GM12878 (cell line): ENCODE measurements around the gene HOXB3. TPM values are rescaled to one million over a fixed set of nuclear protein-coding genes. Genes with fewer than 3 reads are reported as not detected.

Experiments
- ATAC-seq: fragments of 200-7000 bp; cut with Tn5 transposase; 3 replicates; pipeline ENCODE4 v1.9.1; 2020; ENCODE audit warnings: mild to moderate bottlenecking, moderate library complexity
- BruUV-seq: library from RNA; stranded (reverse); fragments of 400-500 nt; replicated peaks from 2 replicates; lab custom pipeline; 2021; lab: Mats Ljungman, UMichigan
- CTCF ChIA-PET: fragments of 300-600 bp; sonication (Branson Sonifier 250); formaldehyde crosslinking; extraction: SDS; loops from one replicate; lab custom pipeline; 2021; ENCODE audit warnings: inconsistent platforms; lab: Yijun Ruan, JAX
- POLR2A ChIA-PET: fragments of 350-600 bp; formaldehyde crosslinking; extraction: SDS; loops from one replicate; lab custom pipeline; 2021; ENCODE audit warnings: inconsistent platforms; lab: Charles Lee
- RAD21 ChIA-PET: fragments of 300-600 bp; sonication (Branson Sonifier 250); formaldehyde crosslinking; loops from one replicate; lab custom pipeline; 2023; ENCODE audit warnings: antibody characterized with exemption; ENCODE audit not compliant: unreplicated experiment; lab: Charles Lee
- SMC1A ChIA-PET: fragments of 300-600 bp; sonication (Branson Sonifier 250); formaldehyde crosslinking; loops from one replicate; lab custom pipeline; 2023; ENCODE audit not compliant: unreplicated experiment, uncharacterized antibody; lab: Charles Lee
- DNase-seq: peaks from one replicate; pipeline ENCODE4 v3.0.0-alpha.2; 2011; ENCODE audit warnings: low read depth, low spot score
- FAIRE-seq: peaks from 3 replicates; lab custom pipeline; 2011; peaks lifted over from hg19 to GRCh38; lab: Jason Lieb, UNC
- H2AFZ ChIP-seq: 2 replicates; pipeline ENCODE4 v1.6.0; 2011; ENCODE audit warnings: low read depth, low read length, control low read depth; ENCODE audit not compliant: control insufficient read depth
- H3K27ac ChIP-seq: 2 replicates; pipeline ENCODE4 v1.5.1; 2011; ENCODE audit warnings: control low read depth; ENCODE audit not compliant: control insufficient read depth, insufficient read depth
- H3K27me3 ChIP-seq, 2 experiments: replicated peaks in 1 of 2; 2 replicates each; pipeline versions ENCODE4 v1.6.0 to v1.6.1; 2011; ENCODE audit warnings: low read length in 1 of 2; ENCODE audit not compliant: control insufficient read depth in 2 of 2, insufficient read depth in 2 of 2
- H3K36me3 ChIP-seq, 2 experiments: 2 replicates each; pipeline ENCODE4 v1.5.1; 2011; ENCODE audit warnings: low read length in 1 of 2; ENCODE audit not compliant: control insufficient read depth in 2 of 2, insufficient read depth in 2 of 2
- H3K4me1 ChIP-seq: 2 replicates; pipeline ENCODE4 v1.6.1; 2011; ENCODE audit warnings: mild to moderate bottlenecking, low read length, moderate library complexity, mixed read lengths; ENCODE audit not compliant: control insufficient read depth, insufficient read depth
- H3K4me2 ChIP-seq: 2 replicates; pipeline ENCODE4 v1.6.0; 2011; ENCODE audit warnings: control low read depth; ENCODE audit not compliant: control insufficient read depth, insufficient read depth
- H3K4me3 ChIP-seq: fragments of 200-600 bp; sonication (generic); 2 replicates; pipeline ENCODE4 v1.5.1; 2016
- H3K79me2 ChIP-seq: 2 replicates; pipeline ENCODE4 v1.6.0; 2011; ENCODE audit warnings: low read length; ENCODE audit not compliant: control insufficient read depth, insufficient read depth
- H3K9ac ChIP-seq: 2 replicates; pipeline ENCODE4 v1.8.0; 2011; ENCODE audit warnings: low read length, control low read depth, mixed read lengths; ENCODE audit not compliant: control insufficient read depth, insufficient read depth
- H3K9me3 ChIP-seq: replicated peaks from 3 replicates; pipeline ENCODE4 v1.5.1; 2011; ENCODE audit warnings: mild to moderate bottlenecking, low read length; ENCODE audit not compliant: control insufficient read depth, insufficient read depth
- H4K20me1 ChIP-seq: 2 replicates; pipeline ENCODE4 v1.6.0; 2011; ENCODE audit not compliant: control insufficient read depth, insufficient read depth
- ATF7 ChIP-seq: fragments of 450-650 bp; IDR thresholded peaks from 2 replicates; pipeline ENCODE4 v1.6.1; 2016; ENCODE audit warnings: low read depth, mild to moderate bottlenecking
- BHLHE40 ChIP-seq, 2 experiments: fragments of 450-650 bp in 1 of 2; IDR thresholded peaks; 2 replicates each; pipeline ENCODE4 v1.6.1; 2011 to 2017; ENCODE audit warnings: low read depth in 2 of 2, borderline replicate concordance in 1 of 2, improper control_type of control experiment in 1 of 2, low read length in 1 of 2, mild to moderate bottlenecking in 1 of 2
- CREB1 ChIP-seq: IDR thresholded peaks from 2 replicates; pipeline ENCODE4 v1.6.1; 2012; ENCODE audit warnings: low read depth, mild to moderate bottlenecking, inconsistent platforms
- EED ChIP-seq: sonication (generic); IDR thresholded peaks from 2 replicates; pipeline ENCODE4 v1.6.1; 2016; ENCODE audit warnings: antibody characterized with exemption, low read depth
- GATAD2B ChIP-seq: fragments of 450-650 bp; conservative IDR thresholded peaks from 2 replicates; pipeline ENCODE4 v1.6.1; 2017; ENCODE audit warnings: low read depth, mild to moderate bottlenecking, moderate library complexity
- HCFC1 ChIP-seq: fragments of 150-350 bp; IDR thresholded peaks from 2 replicates; pipeline ENCODE4 v1.6.1; 2014; ENCODE audit warnings: low read length
- JUNB ChIP-seq: IDR thresholded peaks from 2 replicates; pipeline ENCODE4 v1.6.1; 2016; ENCODE audit warnings: antibody characterized with exemption, mild to moderate bottlenecking
- PKNOX1 ChIP-seq: fragments of 450-650 bp; IDR thresholded peaks from 2 replicates; pipeline ENCODE4 v1.6.1; 2016; ENCODE audit warnings: mild to moderate bottlenecking
- SMC3 ChIP-seq: IDR thresholded peaks from 2 replicates; pipeline ENCODE4 v1.6.1; 2011; ENCODE audit warnings: low read length, improper control_type of control experiment, borderline replicate concordance
- TCF12 ChIP-seq: IDR thresholded peaks from 2 replicates; pipeline ENCODE4 v1.6.1; 2011; ENCODE audit warnings: low read depth, mild to moderate bottlenecking, low read length
- ZNF217 ChIP-seq: fragments of 450-650 bp; IDR thresholded peaks from 2 replicates; pipeline ENCODE4 v1.6.1; 2017; ENCODE audit warnings: antibody characterized with exemption, mild to moderate bottlenecking
- ZNF274 ChIP-seq: IDR thresholded peaks from one replicate; pipeline ENCODE4 v1.8.0; 2011; ENCODE audit not compliant: insufficient read length, insufficient read depth
- WGBS: methylation state at CpG from one replicate; pipeline ENCODE4 v1.1.6; 2016; ENCODE audit warnings: low lambda C conversion rate; ENCODE audit not compliant: insufficient replicate concordance, insufficient coverage; ENCODE audit errors: missing lambda C conversion rate; 5-methylcytosine and 5-hydroxymethylcytosine counted together
- in situ Hi-C: fragments of 300-500 bp; cut with MboI; formaldehyde crosslinking; loops from 9 replicates; pipeline ENCODE4 v1.14.3; 2018; ENCODE audit warnings: mixed read lengths
- intact Hi-C: fragments of 100-400 bp; cut with micrococcal nuclease; formaldehyde crosslinking; loops from one replicate; pipeline ENCODE4 v1.14.2; 2022; ENCODE audit not compliant: unreplicated experiment
- polyA plus RNA-seq, 11 experiments: library from polyadenylated mRNA; depleted of rRNA in 4 of 11; unstranded in 6 of 11; stranded (reverse) in 5 of 11; fragments of >200 nt; fragmentation: Nextera tagmentation in 4 of 11; fragmentation: Illumina TruSeq in 1 of 11; extraction: Ambion mirVana in 4 of 11; extraction: Trizol in 1 of 11; gene quantifications; 1 replicate in 1 of 11; 2 replicates in 10 of 11; pipeline versions ENCODE4 v1.2.1 to v1.2.3, GENCODE V29; 2011 to 2016; ENCODE audit warnings: inconsistent platforms in 2 of 11, missing spikeins in 2 of 11, low read depth in 1 of 11
- total RNA-seq, 4 experiments: library from RNA; depleted of rRNA in 3 of 4; stranded (reverse); fragments of >200 nt in 3 of 4; fragmentation: Illumina TruSeq in 1 of 4; extraction: Trizol in 1 of 4; gene quantifications; 2 replicates each; pipeline versions ENCODE4 v1.2.1 to v1.2.3, GENCODE V29; 2013 to 2021
- TF ChIP-seq, protein P1 (sequence below): fragments of 450-650 bp; IDR thresholded peaks from 2 replicates; pipeline ENCODE4 v1.6.1; 2017; ENCODE audit warnings: mild to moderate bottlenecking, moderate library complexity

Gene HOXB3
- total and polyA plus RNA-seq, 10 of the 15 experiments (the other 5 are each of a cell fraction or from before 2014, with no cell fraction given): 0.19 to 7.7 (median 2.9) TPM

DNA sequence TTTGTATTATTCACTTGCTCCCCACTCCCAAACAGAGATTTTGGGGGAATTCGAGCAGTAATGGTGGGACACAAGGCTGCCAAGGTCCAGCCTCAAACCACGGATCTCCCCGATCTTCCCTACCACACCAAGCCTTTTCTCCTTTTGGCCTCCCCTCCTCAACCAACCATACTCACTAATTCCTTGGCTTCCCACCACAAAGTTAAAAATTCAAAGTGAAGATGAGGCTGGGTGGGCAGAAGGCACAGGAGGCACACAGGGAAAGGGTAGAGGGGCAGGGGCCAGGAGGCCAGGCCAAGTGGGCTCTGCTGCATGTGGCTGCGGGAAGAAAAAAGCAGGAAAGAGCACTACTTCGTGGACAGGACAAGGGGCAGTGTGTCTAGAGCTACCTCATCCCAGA, 27.1 kb downstream of the HOXB3 start (continued):
- TF ChIP-seq, protein P1, sequence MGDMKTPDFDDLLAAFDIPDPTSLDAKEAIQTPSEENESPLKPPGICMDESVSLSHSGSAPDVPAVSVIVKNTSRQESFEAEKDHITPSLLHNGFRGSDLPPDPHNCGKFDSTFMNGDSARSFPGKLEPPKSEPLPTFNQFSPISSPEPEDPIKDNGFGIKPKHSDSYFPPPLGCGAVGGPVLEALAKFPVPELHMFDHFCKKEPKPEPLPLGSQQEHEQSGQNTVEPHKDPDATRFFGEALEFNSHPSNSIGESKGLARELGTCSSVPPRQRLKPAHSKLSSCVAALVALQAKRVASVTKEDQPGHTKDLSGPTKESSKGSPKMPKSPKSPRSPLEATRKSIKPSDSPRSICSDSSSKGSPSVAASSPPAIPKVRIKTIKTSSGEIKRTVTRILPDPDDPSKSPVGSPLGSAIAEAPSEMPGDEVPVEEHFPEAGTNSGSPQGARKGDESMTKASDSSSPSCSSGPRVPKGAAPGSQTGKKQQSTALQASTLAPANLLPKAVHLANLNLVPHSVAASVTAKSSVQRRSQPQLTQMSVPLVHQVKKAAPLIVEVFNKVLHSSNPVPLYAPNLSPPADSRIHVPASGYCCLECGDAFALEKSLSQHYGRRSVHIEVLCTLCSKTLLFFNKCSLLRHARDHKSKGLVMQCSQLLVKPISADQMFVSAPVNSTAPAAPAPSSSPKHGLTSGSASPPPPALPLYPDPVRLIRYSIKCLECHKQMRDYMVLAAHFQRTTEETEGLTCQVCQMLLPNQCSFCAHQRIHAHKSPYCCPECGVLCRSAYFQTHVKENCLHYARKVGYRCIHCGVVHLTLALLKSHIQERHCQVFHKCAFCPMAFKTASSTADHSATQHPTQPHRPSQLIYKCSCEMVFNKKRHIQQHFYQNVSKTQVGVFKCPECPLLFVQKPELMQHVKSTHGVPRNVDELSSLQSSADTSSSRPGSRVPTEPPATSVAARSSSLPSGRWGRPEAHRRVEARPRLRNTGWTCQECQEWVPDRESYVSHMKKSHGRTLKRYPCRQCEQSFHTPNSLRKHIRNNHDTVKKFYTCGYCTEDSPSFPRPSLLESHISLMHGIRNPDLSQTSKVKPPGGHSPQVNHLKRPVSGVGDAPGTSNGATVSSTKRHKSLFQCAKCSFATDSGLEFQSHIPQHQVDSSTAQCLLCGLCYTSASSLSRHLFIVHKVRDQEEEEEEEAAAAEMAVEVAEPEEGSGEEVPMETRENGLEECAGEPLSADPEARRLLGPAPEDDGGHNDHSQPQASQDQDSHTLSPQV: no peak

DNA sequence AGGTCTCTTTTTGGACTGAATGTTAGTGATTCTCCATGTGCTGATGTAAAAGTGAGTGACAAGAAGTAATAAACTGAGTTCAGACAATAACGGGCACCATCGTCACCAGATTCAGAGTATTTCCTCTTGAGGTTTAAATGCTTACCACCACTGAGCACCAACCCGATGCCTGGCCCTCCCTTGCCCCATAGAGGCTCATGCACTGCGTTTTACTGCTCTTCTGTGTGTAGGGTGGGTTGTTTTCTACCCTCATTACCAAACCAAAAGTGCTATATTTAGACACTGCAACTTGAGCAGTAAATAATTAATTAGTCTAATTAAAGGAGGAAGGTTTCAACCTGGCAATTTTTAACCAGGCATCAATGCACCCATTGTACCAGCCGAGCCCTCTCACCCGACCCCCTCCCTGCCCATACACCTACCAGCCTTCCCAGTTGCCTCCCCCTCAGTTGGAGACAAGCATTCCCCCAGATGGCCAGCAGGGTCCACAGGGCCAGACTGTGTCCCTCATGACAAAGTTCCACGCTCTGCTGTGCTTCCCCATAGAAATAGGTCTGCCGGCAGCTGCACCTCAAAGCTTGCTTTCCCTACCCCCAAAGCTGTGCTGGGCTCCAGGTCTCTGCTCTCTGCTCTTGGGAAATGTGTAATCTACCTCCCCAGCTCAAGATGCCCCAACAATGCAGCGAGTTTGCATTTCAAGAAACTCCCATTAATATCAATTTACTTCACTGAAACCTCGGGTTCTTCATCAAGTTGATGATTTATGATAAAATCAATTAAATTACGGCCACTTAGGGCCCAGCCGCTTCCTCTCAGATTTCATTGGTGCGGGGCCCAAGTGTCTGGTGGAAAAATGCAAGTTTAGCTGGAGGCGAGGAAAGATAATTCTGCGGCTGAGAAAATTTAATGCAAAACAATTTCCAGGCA, 27.9 kb downstream of the HOXB3 start:
- FAIRE-seq (no peak), ATAC-seq (peak; percentile 94), DNase-seq (peak; percentile 65)
- 48% methylated on average over 15 of the region's 15 CpGs for WGBS
- Histone ChIP-seq H3K27me3 (no peaks in the 10 kb centered on the region), H3K4me2 (no peak overlapping the region), H3K9ac (no peak overlapping the region), H3K9me3 (no peaks in the 10 kb centered on the region), H3K27ac (no peak overlapping the region), H3K4me3 (no peak overlapping the region), H3K4me1 (no peaks in the 10 kb centered on the region), H3K36me3 (no peaks in the 10 kb centered on the region; a peak in 1 of 4 replicates), H2AFZ (no peak overlapping the region), H3K79me2 (no peaks in the 10 kb centered on the region), H4K20me1 (no peaks in the 10 kb centered on the region)
- ChIA-PET POLR2A (interaction anchor here (1.4 kb wide), 2 partner anchors 44 to 46 kb away, joined by 3 to 7 read pairs; no protein-coding TSS in a partner anchor), SMC1A (interaction anchor here (0.7 to 3.3 kb wide), 9 partner anchors 9 to 122 kb away, joined by 3 to 11 read pairs (median 3); no protein-coding TSS in a partner anchor), CTCF (interaction anchor here (0.6 to 1.8 kb wide), 9 partner anchors 21 to 210 kb away, joined by 3 to 9 read pairs (median 4); no protein-coding TSS in a partner anchor), RAD21 (interaction anchor here (1.6 kb wide), 1 partner anchor 70 kb away, joined by 3 read pairs; no protein-coding TSS in a partner anchor)
- intact Hi-C loops: no loop called here
- in situ Hi-C loops: no loop called here
- BruUV-seq: no TSS peak
- TF ChIP-seq HCFC1 (no peak), EED (no peak), BHLHE40 (IDR thresholded peaks at IDR 0.05; ENCODE audit: borderline replicate concordance in 1 of 2, low read depth in 2 of 2, low read length in 1 of 2) (peak in 1 of 2 experiments; percentile 41; a peak in 1 of 4 replicates), ATF7 (peak; percentile 54), CREB1 (no peak), PKNOX1 (peak; percentile 47), ZNF217 (no peak), JUNB (no peak), ZNF274 (no peak), TCF12 (no peak), GATAD2B (0 out of 2 replicates have a peak, but pooled peaks have one; percentile 51), SMC3 (no peak)
